GM12878 (cell line): ENCODE data around the gene TTLL10. TPM values are rescaled to one million over a fixed set of nuclear protein-coding genes. Genes with fewer than 3 reads are reported as not detected.

Source experiments
- ATAC-seq: fragments of 200-7000 bp; cut with Tn5 transposase; 3 replicates; pipeline ENCODE4 v1.9.1; 2020; ENCODE audit warnings: mild to moderate bottlenecking, moderate library complexity
- BruUV-seq: library from RNA; stranded (reverse); fragments of 400-500 nt; replicated peaks from 2 replicates; lab custom pipeline; 2021; lab: Mats Ljungman, UMichigan
- CTCF ChIA-PET: fragments of 300-600 bp; sonication (Branson Sonifier 250); formaldehyde crosslinking; extraction: SDS; loops from one replicate; lab custom pipeline; 2021; ENCODE audit warnings: inconsistent platforms; lab: Yijun Ruan, JAX
- POLR2A ChIA-PET: fragments of 350-600 bp; formaldehyde crosslinking; extraction: SDS; loops from one replicate; lab custom pipeline; 2021; ENCODE audit warnings: inconsistent platforms; lab: Charles Lee
- RAD21 ChIA-PET: fragments of 300-600 bp; sonication (Branson Sonifier 250); formaldehyde crosslinking; loops from one replicate; lab custom pipeline; 2023; ENCODE audit warnings: antibody characterized with exemption; ENCODE audit not compliant: unreplicated experiment; lab: Charles Lee
- SMC1A ChIA-PET: fragments of 300-600 bp; sonication (Branson Sonifier 250); formaldehyde crosslinking; loops from one replicate; lab custom pipeline; 2023; ENCODE audit not compliant: unreplicated experiment, uncharacterized antibody; lab: Charles Lee
- DNase-seq: peaks from one replicate; pipeline ENCODE4 v3.0.0-alpha.2; 2011; ENCODE audit warnings: low read depth, low spot score
- FAIRE-seq: peaks from 3 replicates; lab custom pipeline; 2011; peaks lifted over from hg19 to GRCh38; lab: Jason Lieb, UNC
- H2AFZ ChIP-seq: 2 replicates; pipeline ENCODE4 v1.6.0; 2011; ENCODE audit warnings: low read depth, low read length, control low read depth; ENCODE audit not compliant: control insufficient read depth
- H3K27ac ChIP-seq: 2 replicates; pipeline ENCODE4 v1.5.1; 2011; ENCODE audit warnings: control low read depth; ENCODE audit not compliant: control insufficient read depth, insufficient read depth
- H3K27me3 ChIP-seq, 2 experiments: replicated peaks in 1 of 2; 2 replicates each; pipeline versions ENCODE4 v1.6.0 to v1.6.1; 2011; ENCODE audit warnings: low read length in 1 of 2; ENCODE audit not compliant: control insufficient read depth in 2 of 2, insufficient read depth in 2 of 2
- H3K36me3 ChIP-seq, 2 experiments: 2 replicates each; pipeline ENCODE4 v1.5.1; 2011; ENCODE audit warnings: low read length in 1 of 2; ENCODE audit not compliant: control insufficient read depth in 2 of 2, insufficient read depth in 2 of 2
- H3K4me1 ChIP-seq: 2 replicates; pipeline ENCODE4 v1.6.1; 2011; ENCODE audit warnings: mild to moderate bottlenecking, low read length, moderate library complexity, mixed read lengths; ENCODE audit not compliant: control insufficient read depth, insufficient read depth
- H3K4me2 ChIP-seq: 2 replicates; pipeline ENCODE4 v1.6.0; 2011; ENCODE audit warnings: control low read depth; ENCODE audit not compliant: control insufficient read depth, insufficient read depth
- H3K4me3 ChIP-seq: fragments of 200-600 bp; sonication (generic); 2 replicates; pipeline ENCODE4 v1.5.1; 2016
- H3K79me2 ChIP-seq: 2 replicates; pipeline ENCODE4 v1.6.0; 2011; ENCODE audit warnings: low read length; ENCODE audit not compliant: control insufficient read depth, insufficient read depth
- H3K9ac ChIP-seq: 2 replicates; pipeline ENCODE4 v1.8.0; 2011; ENCODE audit warnings: low read length, control low read depth, mixed read lengths; ENCODE audit not compliant: control insufficient read depth, insufficient read depth
- H3K9me3 ChIP-seq: replicated peaks from 3 replicates; pipeline ENCODE4 v1.5.1; 2011; ENCODE audit warnings: mild to moderate bottlenecking, low read length; ENCODE audit not compliant: control insufficient read depth, insufficient read depth
- H4K20me1 ChIP-seq: 2 replicates; pipeline ENCODE4 v1.6.0; 2011; ENCODE audit not compliant: control insufficient read depth, insufficient read depth
- CHD2 ChIP-seq: IDR thresholded peaks from 2 replicates; pipeline ENCODE4 v1.6.1; 2011; ENCODE audit warnings: low read depth, low read length, improper control_type of control experiment, borderline replicate concordance
- E2F4 ChIP-seq: IDR thresholded peaks from 2 replicates; pipeline ENCODE4 v1.6.1; 2012; ENCODE audit warnings: low read depth, low read length, improper control_type of control experiment
- HSF1 ChIP-seq: fragments of 150-350 bp; IDR thresholded peaks from 2 replicates; pipeline ENCODE4 v1.6.1; 2014; ENCODE audit warnings: mild to moderate bottlenecking, low read depth, low read length
- IKZF1 ChIP-seq: fragments of 450-650 bp; conservative IDR thresholded peaks from 2 replicates; pipeline ENCODE4 v1.6.1; 2017; ENCODE audit warnings: antibody characterized with exemption, mild to moderate bottlenecking
- IRF5 ChIP-seq: fragments of 450-650 bp; IDR thresholded peaks from 2 replicates; pipeline ENCODE4 v1.6.1; 2017; ENCODE audit warnings: borderline replicate concordance
- MTA2 ChIP-seq: fragments of 450-650 bp; IDR thresholded peaks from 2 replicates; pipeline ENCODE4 v1.6.1; 2016; ENCODE audit warnings: low read depth, mild to moderate bottlenecking, moderate library complexity
- NR2F1 ChIP-seq: fragments of 450-650 bp; conservative IDR thresholded peaks from 2 replicates; pipeline ENCODE4 v1.6.1; 2017; ENCODE audit warnings: mild to moderate bottlenecking
- RB1 ChIP-seq: fragments of 450-650 bp; formaldehyde crosslinking; IDR thresholded peaks from 2 replicates; pipeline ENCODE4 v1.6.1; 2017; ENCODE audit warnings: mild to moderate bottlenecking, borderline replicate concordance
- SKIL ChIP-seq: fragments of 450-650 bp; IDR thresholded peaks from 2 replicates; pipeline ENCODE4 v1.6.1; 2017; ENCODE audit warnings: mild to moderate bottlenecking, low read depth, inconsistent platforms; ENCODE audit not compliant: poor library complexity, severe bottlenecking
- SREBF2 ChIP-seq: IDR thresholded peaks from 2 replicates; pipeline ENCODE4 v1.6.1; 2012; ENCODE audit warnings: mild to moderate bottlenecking, low read length
- SRF ChIP-seq, 2 experiments: IDR thresholded peaks; 2 replicates each; pipeline ENCODE4 v1.6.1; 2011; ENCODE audit warnings: low read depth in 2 of 2, low read length in 2 of 2, mild to moderate bottlenecking in 1 of 2, moderate library complexity in 1 of 2
- STAT1 ChIP-seq: fragments of 450-650 bp; conservative IDR thresholded peaks from 2 replicates; pipeline ENCODE4 v1.6.1; 2014; ENCODE audit warnings: antibody characterized with exemption, mild to moderate bottlenecking
- ZBTB11 ChIP-seq: fragments of 450-650 bp; formaldehyde crosslinking; IDR thresholded peaks from 2 replicates; pipeline ENCODE4 v1.5.0; 2022; ENCODE audit warnings: mild to moderate bottlenecking, missing genetic modification characterization
- ZNF622 ChIP-seq: fragments of 450-650 bp; IDR thresholded peaks from 2 replicates; pipeline ENCODE4 v1.6.1; 2017; ENCODE audit warnings: mild to moderate bottlenecking, inconsistent platforms
- WGBS: methylation state at CpG from one replicate; pipeline ENCODE4 v1.1.6; 2016; ENCODE audit warnings: low lambda C conversion rate; ENCODE audit not compliant: insufficient replicate concordance, insufficient coverage; ENCODE audit errors: missing lambda C conversion rate; 5-methylcytosine and 5-hydroxymethylcytosine counted together
- in situ Hi-C: fragments of 300-500 bp; cut with MboI; formaldehyde crosslinking; loops from 9 replicates; pipeline ENCODE4 v1.14.3; 2018; ENCODE audit warnings: mixed read lengths
- intact Hi-C: fragments of 100-400 bp; cut with micrococcal nuclease; formaldehyde crosslinking; loops from one replicate; pipeline ENCODE4 v1.14.2; 2022; ENCODE audit not compliant: unreplicated experiment
- polyA plus RNA-seq, 11 experiments: library from polyadenylated mRNA; depleted of rRNA in 4 of 11; unstranded in 6 of 11; stranded (reverse) in 5 of 11; fragments of >200 nt; fragmentation: Nextera tagmentation in 4 of 11; fragmentation: Illumina TruSeq in 1 of 11; extraction: Ambion mirVana in 4 of 11; extraction: Trizol in 1 of 11; gene quantifications; 1 replicate in 1 of 11; 2 replicates in 10 of 11; pipeline versions ENCODE4 v1.2.1 to v1.2.3, GENCODE V29; 2011 to 2016; ENCODE audit warnings: inconsistent platforms in 2 of 11, missing spikeins in 2 of 11, low read depth in 1 of 11
- total RNA-seq, 4 experiments: library from RNA; depleted of rRNA in 3 of 4; stranded (reverse); fragments of >200 nt in 3 of 4; fragmentation: Illumina TruSeq in 1 of 4; extraction: Trizol in 1 of 4; gene quantifications; 2 replicates each; pipeline versions ENCODE4 v1.2.1 to v1.2.3, GENCODE V29; 2013 to 2021

TTLL10 gene
- total and polyA plus RNA-seq, 10 of the 15 experiments (the other 5 are each of a cell fraction or from before 2014, with no cell fraction given), result not detected

GRCh38 chr1:1191734-1192133, 18.1 kb downstream of the TTLL10 start:
- Histone ChIP-seq H3K9ac (no peak overlapping the region), H3K4me1 (no peaks in the 10 kb centered on the region), H2AFZ (no peak overlapping the region), H3K9me3 (peaks cover 2% of the 10 kb centered on the region; the same call in 2 of the 3 replicates), H3K4me2 (no peak overlapping the region), H3K27ac (no peak overlapping the region), H4K20me1 (no peaks in the 10 kb centered on the region), H3K27me3 (no peaks in the 10 kb centered on the region), H3K4me3 (no peak overlapping the region), H3K36me3 (no peaks in the 10 kb centered on the region), H3K79me2 (no peaks in the 10 kb centered on the region)
- no TSS peak for BruUV-seq
- in situ Hi-C loops (no loop called here), intact Hi-C loops (no loop called here)
- ChIA-PET CTCF (interaction anchor here (1.2 kb wide), 2 partner anchors 9 to 16 kb away, joined by 3 read pairs; no protein-coding TSS in a partner anchor), POLR2A (no interaction called here), RAD21 (no interaction called here), SMC1A (no interaction called here)
- DNase-seq (no peak), FAIRE-seq (no peak), ATAC-seq (no peak)
- TF ChIP-seq HSF1, result no peak
- TF ChIP-seq SRF (IDR thresholded peaks at IDR 0.05; ENCODE audit: low read depth in 2 of 2, low read length in 2 of 2), result no peak
- no peak for TF ChIP-seq IKZF1
- TF ChIP-seq NR2F1, result no peak
- TF ChIP-seq MTA2, result no peak
- TF ChIP-seq E2F4, result no peak
- TF ChIP-seq RB1, result no peak
- TF ChIP-seq ZBTB11 (CRISPR knock-in tag), result no peak
- TF ChIP-seq SREBF2, result no peak
- TF ChIP-seq STAT1, result no peak
- TF ChIP-seq IRF5, result no peak
- TF ChIP-seq CHD2, result no peak
- TF ChIP-seq ZNF622, result no peak
- no peak for TF ChIP-seq SKIL
- 72% methylated on average over 11 of the region's 11 CpGs for WGBS
